Activated CD8-positive, alpha-beta memory T cell treated with anti-CD3 and anti-CD28 coated beads, Interleukin-2, amount 50 U/mL, for 24 hours (primary cell): ENCODE data around the gene OR6X1.
A peak's percentile ranks its signal among the peaks of the same experiment; 100 is the strongest.
"Not testable (repeated sequence)": the region's sequence is repeated elsewhere in the genome, so short reads cannot be mapped to it uniquely, and the experiment has no call there.

ENCODE experiments used
- DNase-seq: peaks from one replicate; pipeline ENCODE4 v3.0.0-alpha.2; 2020; ENCODE audit errors: extremely low read depth

The OR6X1 gene

DNA sequence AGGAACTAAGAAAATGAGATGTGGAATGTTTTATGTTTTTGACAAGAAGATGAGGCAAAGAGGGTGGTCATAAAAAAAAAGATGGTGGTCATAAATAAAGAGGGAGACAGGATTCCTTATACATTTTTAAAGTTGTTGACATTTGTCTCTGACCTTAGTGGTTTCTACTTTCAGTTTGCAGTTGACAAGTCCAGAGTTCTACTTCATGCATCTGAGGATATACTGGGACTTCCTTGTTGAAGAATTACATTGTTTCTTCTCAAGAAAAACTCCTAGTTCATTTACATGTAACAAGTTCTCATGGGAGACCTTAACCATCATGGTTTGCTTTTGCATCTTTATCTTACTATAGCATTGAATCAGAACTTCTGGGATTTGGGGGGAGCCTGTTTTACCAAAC, 1.2 kb downstream of the OR6X1 start:
- DNase-seq: no peak

DNA sequence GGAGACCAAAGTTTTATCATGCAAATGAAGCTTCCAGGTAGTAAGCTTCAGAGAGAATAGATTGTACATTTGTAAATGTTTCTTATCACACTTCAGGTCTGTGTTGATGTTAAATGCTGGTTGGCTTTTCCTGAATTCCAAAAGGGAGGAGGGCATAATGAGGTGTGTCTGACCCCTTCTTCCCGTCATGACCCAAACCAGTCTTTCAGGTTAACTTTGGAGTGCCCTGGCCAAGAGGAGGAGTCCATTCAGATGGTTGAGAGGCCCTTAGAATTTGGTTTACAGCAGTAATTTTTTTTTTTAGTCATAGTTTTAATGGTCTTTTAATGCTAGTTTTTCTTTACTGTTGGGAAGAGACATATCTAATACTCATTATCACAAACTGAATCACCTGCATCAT, 2.5 kb downstream of the OR6X1 start:
- DNase-seq: no peak

DNA sequence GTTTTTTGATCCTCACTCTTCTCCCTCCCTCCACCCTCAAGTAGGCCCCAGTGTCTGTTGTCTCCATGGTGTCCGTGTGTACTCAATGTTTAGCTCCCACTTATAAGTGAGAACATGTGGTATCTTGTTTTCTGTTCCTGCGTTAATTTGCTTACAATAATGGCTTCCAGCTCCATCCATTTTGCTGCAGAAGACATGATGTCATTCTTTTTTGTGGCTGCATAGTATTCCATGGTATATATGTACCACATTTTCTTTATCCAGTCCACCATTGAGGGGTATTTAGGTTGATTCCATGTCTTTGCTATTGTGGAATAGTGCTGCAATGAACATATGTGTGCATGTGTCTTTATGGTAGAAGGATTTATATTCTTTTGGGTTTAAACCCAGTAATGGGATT, 6.0 kb downstream of the OR6X1 start:
- not testable (repeated sequence) for DNase-seq

DNA sequence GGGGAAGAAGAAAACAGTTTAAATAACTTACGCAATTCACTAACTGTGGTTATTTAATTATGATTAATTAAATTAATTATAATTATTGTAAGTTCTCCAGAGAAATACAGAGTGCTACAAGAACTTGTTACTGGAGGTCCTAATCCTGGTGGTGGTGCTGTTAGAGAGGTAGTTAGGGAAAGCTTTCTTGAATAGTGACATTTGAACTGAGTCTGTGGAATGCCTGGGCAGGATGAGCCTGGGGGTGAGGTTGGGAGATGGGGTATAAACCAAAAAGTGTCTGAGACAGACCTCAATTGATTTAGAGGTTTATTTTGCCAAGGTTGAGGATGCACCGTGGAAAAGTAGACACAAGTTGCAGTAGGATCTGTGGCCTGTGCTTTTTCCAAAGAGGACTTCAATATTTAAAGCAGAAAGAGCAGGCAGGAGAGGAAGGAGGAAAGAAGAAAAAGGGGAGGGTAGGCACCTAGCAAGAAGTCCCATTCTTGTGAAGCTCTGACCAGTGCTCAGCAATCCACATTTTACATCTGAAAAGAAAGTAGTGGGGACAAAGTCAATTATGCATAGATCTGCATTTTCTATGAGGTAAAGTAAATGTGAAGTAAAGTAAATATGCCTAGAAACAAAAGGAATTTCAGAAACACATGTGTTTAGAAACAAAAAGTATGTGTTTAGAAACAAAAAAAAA, 8.4 kb downstream of the OR6X1 start:
- no peak for DNase-seq

DNA sequence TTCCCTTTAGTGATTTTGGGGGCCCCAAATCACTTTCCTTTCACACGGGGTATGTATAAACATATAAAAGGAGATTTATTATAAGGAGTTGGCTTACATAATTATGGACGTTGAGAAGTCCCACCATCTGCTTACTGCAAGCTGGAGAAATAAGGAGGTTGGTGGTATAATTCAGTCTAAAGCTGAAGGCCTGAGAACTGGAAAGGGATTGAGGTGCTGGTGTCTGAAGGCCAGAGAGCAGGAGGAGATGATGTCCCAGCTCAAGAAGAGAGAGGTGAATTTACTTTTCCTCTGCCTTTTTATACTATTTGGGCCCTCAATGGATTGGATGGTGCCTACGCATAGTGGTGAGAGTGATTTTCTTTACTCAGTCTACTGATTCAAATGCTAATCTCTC, 11.6 kb downstream of the OR6X1 start:
- DNase-seq: no peak

DNA sequence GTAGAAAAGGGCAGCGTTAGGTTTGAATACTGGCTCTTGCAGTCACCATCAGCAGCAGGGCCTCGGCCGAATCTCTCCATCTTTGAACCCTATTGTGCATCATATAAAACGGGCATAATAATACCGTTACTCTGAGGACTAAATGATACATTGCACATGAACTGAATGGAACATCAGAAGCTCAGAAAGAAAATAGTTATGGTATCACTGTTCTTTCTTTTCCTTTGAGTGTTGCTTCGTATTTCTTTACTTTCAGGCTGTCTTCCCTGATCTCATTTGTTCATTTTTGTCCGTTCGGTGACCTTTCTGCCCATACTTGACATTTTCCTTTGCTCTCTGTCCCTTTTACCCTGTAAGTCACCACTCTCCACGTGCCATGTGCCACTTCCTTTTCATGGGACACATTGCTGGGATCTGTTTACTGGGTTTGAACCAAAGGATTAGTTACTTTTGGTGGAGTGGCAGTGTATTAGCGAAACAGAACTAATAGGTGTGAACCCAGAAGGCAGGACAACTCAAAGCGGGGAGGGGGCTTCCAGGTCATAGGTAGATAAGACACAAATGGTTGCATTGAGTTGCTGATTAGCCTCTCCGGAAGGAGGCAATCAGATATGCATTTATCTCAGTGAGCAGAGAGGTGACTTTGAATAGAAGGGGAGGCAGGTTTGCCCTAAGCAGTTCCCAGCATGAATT, 12.1 kb downstream of the OR6X1 start:
- no peak for DNase-seq

DNA sequence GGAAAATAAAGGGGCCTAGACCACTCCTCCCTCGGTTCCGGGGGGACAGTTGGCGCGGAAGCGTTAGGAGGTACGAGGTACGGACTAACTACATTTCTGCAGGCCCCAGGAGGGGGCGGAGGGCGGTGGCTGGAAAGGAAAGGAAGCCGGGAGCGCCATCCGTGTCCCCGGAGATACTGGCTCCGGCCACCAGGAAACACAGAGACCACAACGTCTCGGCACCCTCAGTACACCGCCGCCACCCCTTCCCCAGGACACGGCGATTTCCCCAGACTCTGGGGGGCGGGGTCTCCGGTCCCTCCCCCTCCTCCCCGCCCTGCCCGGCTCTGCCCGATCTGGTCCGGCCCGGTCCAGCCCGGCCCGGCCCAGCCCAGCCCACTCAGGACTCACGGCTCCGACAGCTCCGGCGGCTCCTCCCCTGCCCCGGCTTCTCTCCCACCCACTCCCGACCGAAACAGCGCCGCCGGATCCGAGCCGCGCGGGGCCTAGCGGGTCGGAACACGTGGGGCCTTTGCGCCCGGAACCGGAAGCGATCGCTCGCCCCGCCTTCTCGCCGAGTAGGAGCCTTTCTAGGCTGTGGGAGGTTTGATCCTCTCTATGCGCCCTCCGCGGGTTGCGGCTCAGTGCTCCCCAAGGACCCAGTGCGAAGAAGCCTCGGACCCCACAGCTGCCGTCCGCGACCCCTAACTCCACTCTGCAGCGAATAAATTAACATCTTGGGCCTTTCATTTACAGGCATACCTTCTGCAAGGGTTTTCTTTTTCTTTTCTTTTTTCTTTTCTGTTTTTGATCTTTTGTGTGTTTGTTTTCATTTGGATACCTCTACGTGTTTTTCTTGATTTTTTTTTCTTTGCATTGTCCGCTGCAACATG, 12.9 kb downstream of the OR6X1 start, which contains the start of gene ZNF202:
ZNF202 (minus strand) TSS at position 502 of the 872 bp plus-strand sequence. CDS start 10,772 bp downstream, outside the sequence.
- DNase-seq: peak; percentile 72

DNA sequence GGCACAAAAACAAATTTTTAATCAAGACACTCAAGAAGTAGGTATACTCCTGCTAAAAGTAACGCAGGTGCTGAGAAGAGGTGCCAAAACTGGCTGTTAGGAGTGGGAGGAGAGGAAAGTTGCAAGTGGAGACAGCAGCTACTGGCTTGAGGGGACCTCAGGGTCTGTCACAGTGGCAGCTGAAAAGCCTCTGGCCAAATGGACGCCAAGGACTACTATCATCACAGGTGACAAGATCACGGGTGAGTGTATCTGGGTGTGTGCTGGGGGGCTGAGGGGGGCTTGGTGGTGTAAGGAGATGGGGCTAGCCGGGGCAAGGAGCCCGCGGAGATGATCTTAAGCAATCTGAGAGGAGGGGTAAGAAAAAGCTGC, 13.5 kb downstream of the OR6X1 start:
- DNase-seq: no peak

DNA sequence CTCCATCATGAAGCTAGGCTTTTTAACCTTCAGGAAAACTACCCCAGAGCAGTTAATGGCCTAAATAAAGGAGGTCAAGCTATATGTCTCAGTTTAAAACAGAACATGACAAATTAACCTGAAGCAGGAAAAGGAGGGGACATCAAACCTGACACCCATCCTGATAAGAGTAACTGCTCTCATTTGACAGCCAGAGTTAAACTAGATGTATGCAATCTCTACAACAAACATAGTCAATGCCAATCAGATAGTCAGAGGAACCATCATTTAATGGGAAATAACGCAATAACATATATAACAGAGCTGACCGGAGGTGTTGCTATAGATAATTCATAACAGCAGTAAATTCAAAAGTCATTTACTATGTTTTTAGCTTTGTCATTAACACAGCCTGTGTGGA, 15.9 kb downstream of the OR6X1 start:
- DNase-seq: no peak

DNA sequence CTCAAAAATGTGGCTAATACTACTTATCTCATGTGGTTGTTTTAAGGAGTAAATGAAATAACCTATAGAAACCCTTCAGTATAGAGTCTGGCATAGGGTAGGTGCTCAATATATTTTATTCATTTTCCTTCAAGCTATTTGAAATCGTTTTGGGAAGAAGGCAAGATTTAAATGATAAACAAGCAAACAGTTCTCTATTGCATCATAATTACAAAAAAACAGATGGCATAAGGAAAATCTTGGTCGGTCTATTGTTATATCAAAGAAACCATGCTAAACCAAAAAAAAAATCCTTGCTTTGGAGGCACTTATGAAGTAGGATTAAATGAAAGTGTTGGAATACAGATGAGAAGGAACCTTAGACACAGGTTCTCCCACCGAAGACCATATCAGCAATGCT, 17.5 kb downstream of the OR6X1 start:
- DNase-seq: no peak

DNA sequence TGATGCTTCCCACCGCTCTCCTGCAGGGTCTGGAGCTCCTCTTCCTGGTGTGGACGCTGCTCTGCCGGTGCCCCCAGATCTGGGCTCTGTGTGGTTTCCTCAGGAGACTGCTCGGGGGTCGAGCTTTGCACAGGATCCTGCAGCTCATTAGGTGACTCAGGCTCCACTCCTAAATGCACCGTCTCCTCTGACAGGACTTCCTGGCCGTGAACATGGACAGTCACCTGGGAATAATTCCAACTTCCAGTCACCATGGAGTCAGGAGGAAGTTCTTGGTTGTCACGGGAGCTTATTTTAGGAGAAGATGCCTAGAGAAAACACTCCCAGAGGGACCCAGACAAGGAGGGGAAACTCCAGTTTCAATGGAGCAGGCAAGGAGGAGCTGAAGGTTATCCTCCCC, 24.7 kb downstream of the OR6X1 start:
- DNase-seq: no peak

DNA sequence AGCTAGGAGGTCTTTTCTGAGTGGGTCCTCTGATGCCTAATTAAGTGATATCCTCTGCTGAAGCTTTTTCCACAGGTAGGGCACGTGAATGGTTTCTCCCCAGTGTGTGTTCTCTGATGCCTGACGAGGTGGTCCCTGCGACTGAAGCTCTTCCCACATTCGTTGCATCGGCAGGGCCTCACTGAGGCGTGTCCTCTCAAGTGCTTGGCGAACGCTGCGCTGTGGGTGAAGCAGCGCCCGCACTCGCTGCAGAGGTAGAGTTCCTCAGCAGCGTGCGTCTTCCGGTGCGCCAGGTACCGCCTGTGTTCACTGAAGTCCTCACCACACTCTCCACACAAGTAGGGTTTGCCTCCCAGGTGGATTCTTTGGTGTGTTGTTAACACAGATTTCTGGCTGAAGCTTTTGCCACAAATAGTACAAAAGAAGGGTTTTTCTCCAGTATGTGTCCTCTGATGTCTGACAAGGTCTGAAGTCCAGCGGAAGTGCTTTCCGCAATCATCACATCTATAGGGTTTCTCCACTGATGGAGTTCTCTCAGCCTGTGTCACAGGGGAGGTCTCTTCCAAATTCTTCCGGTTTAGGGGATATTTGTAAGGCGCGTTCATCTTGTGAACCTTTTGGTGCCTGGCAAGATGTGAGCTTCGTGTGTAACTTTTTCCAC, 28.2 kb downstream of the OR6X1 start:
- no peak for DNase-seq

DNA sequence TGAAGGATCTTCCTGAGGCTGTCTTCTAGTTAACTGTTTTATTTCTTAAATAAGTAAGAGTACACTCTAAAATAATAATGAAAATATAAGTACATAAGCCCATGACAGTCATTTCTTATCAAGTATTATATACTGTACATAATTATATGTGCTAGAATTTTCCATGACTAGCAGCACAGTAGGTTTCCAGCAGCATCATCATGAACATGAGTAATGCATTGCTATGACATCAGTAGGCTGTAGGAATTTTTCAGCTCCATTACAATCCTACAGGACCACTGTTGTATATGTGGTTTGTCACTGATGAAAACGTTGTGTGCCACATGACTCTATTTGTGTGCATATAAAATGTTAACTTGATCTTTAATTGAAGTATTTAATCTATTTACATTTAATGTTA, 34.9 kb downstream of the OR6X1 start:
- DNase-seq: no peak

DNA sequence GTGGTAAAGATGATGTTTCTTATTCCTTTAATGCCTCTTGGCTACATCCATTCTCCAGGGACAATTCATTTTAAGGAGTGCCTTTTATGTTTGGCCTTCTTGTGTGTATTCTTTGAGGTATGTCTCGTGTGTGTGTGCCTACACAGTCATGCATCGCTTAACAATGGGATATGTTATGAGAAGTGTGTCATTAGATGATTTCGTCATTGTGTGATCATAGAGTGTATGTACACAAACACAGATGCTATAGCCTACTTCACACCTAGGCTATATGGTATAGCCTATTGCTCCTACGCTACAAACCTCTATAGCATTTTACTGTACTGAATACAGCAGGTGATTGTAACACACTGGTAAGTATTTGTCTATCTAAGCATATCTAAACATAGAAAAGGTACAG, 35.8 kb downstream of the OR6X1 start:
- DNase-seq: no peak

DNA sequence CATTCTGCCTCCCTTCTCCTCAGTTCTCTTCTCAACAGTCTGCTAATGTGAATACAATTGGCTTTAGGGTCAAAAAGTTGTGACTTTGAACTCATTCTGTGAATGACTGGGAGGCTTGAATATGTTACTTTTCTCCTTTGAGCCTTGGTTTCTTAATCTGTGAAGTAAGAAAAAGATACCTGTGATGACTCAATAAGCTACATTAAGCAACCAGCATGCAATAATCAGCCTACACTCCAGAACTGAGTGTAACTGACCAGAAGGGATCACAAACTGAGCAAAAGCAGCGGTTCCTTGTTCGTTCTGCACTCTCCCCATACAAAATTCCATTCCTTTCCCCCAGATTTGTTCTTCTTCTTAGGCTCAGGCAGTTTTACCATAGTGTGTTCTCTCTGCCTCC, 36.3 kb downstream of the OR6X1 start:
- DNase-seq: no peak

DNA sequence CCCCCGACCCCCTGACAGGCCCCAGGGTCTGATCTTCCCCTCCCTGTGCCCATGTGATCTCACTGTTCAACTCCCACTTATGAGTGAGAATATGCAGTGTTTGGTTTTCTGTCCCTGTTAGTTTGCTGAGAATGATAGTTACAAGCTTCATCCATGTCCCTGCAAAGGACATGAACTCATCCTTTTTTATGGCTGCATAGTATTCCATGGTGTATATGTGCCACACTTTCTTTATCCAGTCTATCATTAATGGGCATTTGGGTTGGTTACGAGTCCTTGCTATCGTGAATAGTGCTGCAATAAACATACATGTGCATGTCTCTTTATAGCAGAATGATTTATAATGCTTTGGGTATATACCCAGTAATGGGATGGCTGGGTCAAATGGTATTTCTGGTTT, 41.7 kb downstream of the OR6X1 start:
- not testable (repeated sequence) for DNase-seq

DNA sequence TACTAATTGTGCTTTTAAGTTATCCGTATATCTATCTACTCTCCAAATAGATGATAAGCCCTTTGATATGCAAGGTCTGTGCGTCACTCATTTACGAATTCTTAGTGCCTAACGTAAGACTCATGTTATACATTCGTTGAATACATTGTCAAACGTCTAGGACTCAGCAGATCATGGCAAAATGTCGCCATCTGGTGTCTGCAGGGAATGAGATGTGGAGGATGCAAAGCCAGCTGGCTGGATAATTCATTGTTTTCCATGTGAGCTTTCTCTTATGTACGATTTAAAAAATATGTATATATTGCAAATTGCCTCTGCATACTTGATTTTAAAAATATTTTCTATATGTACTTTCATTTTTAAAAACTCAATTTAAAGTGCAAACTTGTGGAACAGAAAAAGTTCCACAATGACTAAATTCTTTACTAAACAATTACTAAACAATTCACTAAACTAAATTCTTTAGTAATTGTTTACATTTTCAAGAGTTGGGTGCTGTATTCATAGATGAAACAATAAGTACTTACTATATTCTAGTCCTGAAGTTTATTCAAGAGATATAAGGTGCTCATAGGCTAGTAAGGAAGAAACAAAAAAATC, 46.6 kb downstream of the OR6X1 start:
- DNase-seq: peak; percentile 15

DNA sequence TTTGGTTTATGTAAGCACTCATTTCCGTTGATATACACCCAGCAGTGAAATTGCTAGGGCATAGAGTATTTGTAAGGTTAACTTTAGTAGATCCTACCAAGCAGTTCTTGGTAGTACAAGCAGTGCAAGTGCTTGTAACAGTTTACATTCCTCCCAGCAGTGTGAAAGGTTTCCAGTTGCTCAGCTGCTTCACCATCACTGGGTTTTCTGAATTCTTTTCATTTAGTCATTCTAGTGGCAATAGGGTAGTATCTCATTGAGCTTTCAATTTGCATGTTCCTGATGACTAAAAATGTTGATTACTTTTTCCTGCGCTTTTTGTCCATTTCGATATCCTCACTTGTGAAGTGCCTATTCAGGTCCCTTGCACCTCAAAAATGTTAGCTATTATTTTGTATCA, 47.1 kb downstream of the OR6X1 start:
- no peak for DNase-seq

DNA sequence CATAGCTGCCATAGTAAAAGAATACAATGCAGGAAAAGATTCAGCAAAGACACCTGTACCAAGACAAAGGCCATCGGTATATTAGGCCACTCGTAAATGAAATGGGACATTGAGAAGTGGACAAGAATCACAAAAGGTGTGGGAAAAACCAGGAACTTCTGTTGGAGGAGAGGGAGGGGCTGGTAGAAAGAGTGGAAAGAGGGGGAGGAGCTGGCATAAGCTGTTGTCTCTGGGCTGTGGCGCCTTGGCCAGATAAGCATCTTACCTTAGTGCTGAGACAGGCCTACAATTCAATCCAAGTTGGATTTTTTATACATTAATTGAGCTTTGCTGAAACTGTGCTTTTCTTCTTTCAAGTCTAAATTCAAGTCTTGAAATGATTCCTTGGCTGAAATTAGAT, 50.0 kb downstream of the OR6X1 start:
- DNase-seq: no peak
